HEK293 (cell line): Measurements from ENCODE around the gene PLEKHS1.

Experiments
- CTCF ChIP-seq: fragments of 450-650 bp; formaldehyde crosslinking; IDR thresholded peaks from 2 replicates; pipeline ENCODE4 v1.5.1; 2016; ENCODE audit warnings: missing biosample characterization, missing genetic modification characterization
- HOXA7 ChIP-seq: sonication (generic); formaldehyde crosslinking; IDR thresholded peaks from 2 replicates; pipeline ENCODE4 v1.8.1; 2022; ENCODE audit warnings: missing genetic modification reagents, borderline replicate concordance
- INSM2 ChIP-seq: fragments of 450-650 bp; formaldehyde crosslinking; IDR thresholded peaks from 2 replicates; pipeline ENCODE4 v1.5.1; 2016; ENCODE audit warnings: missing biosample characterization, missing genetic modification characterization
- KLF16 ChIP-seq: fragments of 450-650 bp; formaldehyde crosslinking; IDR thresholded peaks from 2 replicates; pipeline ENCODE4 v1.5.1; 2017; ENCODE audit warnings: missing biosample characterization, missing genetic modification characterization
- RBAK ChIP-seq: fragments of 450-650 bp; formaldehyde crosslinking; IDR thresholded peaks from 2 replicates; pipeline ENCODE4 v1.5.1; 2016; ENCODE audit warnings: missing biosample characterization, missing genetic modification characterization
- SCRT2 ChIP-seq: fragments of 450-650 bp; formaldehyde crosslinking; IDR thresholded peaks from 2 replicates; pipeline ENCODE4 v1.5.1; 2016; ENCODE audit warnings: missing biosample characterization, missing genetic modification characterization
- ZNF132 ChIP-seq: fragments of 450-650 bp; formaldehyde crosslinking; IDR thresholded peaks from 2 replicates; pipeline ENCODE4 v1.5.1; 2017; ENCODE audit warnings: missing biosample characterization, missing genetic modification characterization, borderline replicate concordance
- ZNF26 ChIP-seq: fragments of 450-650 bp; formaldehyde crosslinking; IDR thresholded peaks from 2 replicates; pipeline ENCODE4 v1.5.1; 2016; ENCODE audit warnings: missing biosample characterization, missing genetic modification characterization
- ZNF362 ChIP-seq: fragments of 450-650 bp; formaldehyde crosslinking; IDR thresholded peaks from 2 replicates; pipeline ENCODE4 v1.5.1; 2016; ENCODE audit warnings: missing biosample characterization, missing genetic modification characterization
- ZNF558 ChIP-seq: fragments of 450-650 bp; formaldehyde crosslinking; IDR thresholded peaks from 2 replicates; pipeline ENCODE4 v1.5.1; 2016; ENCODE audit warnings: missing biosample characterization, missing genetic modification characterization
- ZNF670 ChIP-seq: fragments of 450-650 bp; formaldehyde crosslinking; IDR thresholded peaks from 2 replicates; pipeline ENCODE4 v1.5.1; 2016; ENCODE audit warnings: missing biosample characterization, missing genetic modification characterization, low read depth
- ZNF704 ChIP-seq: fragments of 450-650 bp; formaldehyde crosslinking; IDR thresholded peaks from 2 replicates; pipeline ENCODE4 v1.5.1; 2016; ENCODE audit warnings: missing biosample characterization, missing genetic modification characterization
- ZNF768 ChIP-seq: fragments of 450-650 bp; formaldehyde crosslinking; IDR thresholded peaks from 2 replicates; pipeline ENCODE4 v1.5.1; 2018; ENCODE audit warnings: missing biosample characterization, mild to moderate bottlenecking, missing genetic modification characterization
- ZNF777 ChIP-seq: fragments of 450-650 bp; formaldehyde crosslinking; IDR thresholded peaks from 2 replicates; pipeline ENCODE4 v1.5.1; 2017; ENCODE audit warnings: missing biosample characterization, missing genetic modification characterization, borderline replicate concordance

- TF ChIP-seq CTCF (no peak), ZNF558 (tag by site-specific recombination) (no peak), ZNF704 (tag by site-specific recombination) (no peak), KLF16 (tag by site-specific recombination) (no peak), SCRT2 (tag by site-specific recombination) (no peak), INSM2 (tag by site-specific recombination) (no peak), ZNF26 (tag by site-specific recombination) (no peak), ZNF362 (no peak), ZNF670 (tag by site-specific recombination) (no peak), HOXA7 (no peak), ZNF777 (tag by site-specific recombination) (no peak), ZNF768 (tag by site-specific recombination) (no peak), RBAK (no peak), ZNF132 (tag by site-specific recombination) (no peak)
Observed at GRCh38 chr10:113712024-113712423, 39.5 kb upstream of the PLEKHS1 start.
